Ishikawa (cell line): ENCODE measurements around the gene OXCT1.

Source experiments
- CEBPB ChIP-seq: IDR thresholded peaks from 2 replicates; pipeline ENCODE4 v1.6.1; 2012
- CREB1 ChIP-seq: IDR thresholded peaks from 2 replicates; pipeline ENCODE4 v1.6.1; 2012; ENCODE audit warnings: low read depth
- EGR1 ChIP-seq: IDR thresholded peaks from 2 replicates; pipeline ENCODE4 v1.6.1; 2012
- EP300 ChIP-seq: IDR thresholded peaks from 2 replicates; pipeline ENCODE4 v1.6.1; 2012; ENCODE audit warnings: borderline replicate concordance
- FOXM1 ChIP-seq: IDR thresholded peaks from 2 replicates; pipeline ENCODE4 v1.6.1; 2012; ENCODE audit warnings: low read depth, borderline replicate concordance
- MAX ChIP-seq: IDR thresholded peaks from 2 replicates; pipeline ENCODE4 v1.6.1; 2012
- NFIC ChIP-seq: IDR thresholded peaks from 2 replicates; pipeline ENCODE4 v1.6.1; 2012
- RAD21 ChIP-seq: IDR thresholded peaks from 2 replicates; pipeline ENCODE4 v1.6.1; 2012; ENCODE audit warnings: low read depth
- REST ChIP-seq: IDR thresholded peaks from 2 replicates; pipeline ENCODE4 v1.6.1; 2012; ENCODE audit warnings: low read depth, mild to moderate bottlenecking
- TAF1 ChIP-seq: IDR thresholded peaks from 2 replicates; pipeline ENCODE4 v1.6.1; 2012; ENCODE audit warnings: low read depth, mild to moderate bottlenecking
- TEAD4 ChIP-seq: IDR thresholded peaks from 2 replicates; pipeline ENCODE4 v1.6.1; 2012
- USF1 ChIP-seq: IDR thresholded peaks from 2 replicates; pipeline ENCODE4 v1.6.1; 2012
- YY1 ChIP-seq: IDR thresholded peaks from 2 replicates; pipeline ENCODE4 v1.6.1; 2012; ENCODE audit warnings: low read depth
- ZBTB7A ChIP-seq: IDR thresholded peaks from 2 replicates; pipeline ENCODE4 v1.6.1; 2012; ENCODE audit warnings: low read depth

- no peak for TF ChIP-seq EP300
- TF ChIP-seq USF1: no peak
- TF ChIP-seq TAF1: no peak
- TF ChIP-seq NFIC: no peak
- TF ChIP-seq YY1: no peak
- no peak for TF ChIP-seq REST
- TF ChIP-seq EGR1: no peak
- TF ChIP-seq TEAD4: no peak
- no peak for TF ChIP-seq CEBPB
- no peak for TF ChIP-seq CREB1
- TF ChIP-seq ZBTB7A: no peak
- TF ChIP-seq MAX: no peak
- TF ChIP-seq RAD21: no peak
- TF ChIP-seq FOXM1: no peak
These were observed 25.7 kb downstream of the OXCT1 start for GRCh38 chr5:41844502-41844901.
